Fibroblast of pulmonary artery (primary cell): ENCODE data around the gene CHD3.

ENCODE experiments used
- DNase-seq: peaks from one replicate; pipeline ENCODE4 v3.0.0-alpha.2; 2010; ENCODE audit warnings: low read depth
- H3K4me3 ChIP-seq: replicated peaks from 2 replicates; pipeline ENCODE4 v1.5.1; 2011; ENCODE audit warnings: low read depth, mild to moderate bottlenecking, control low read depth, low read length, moderate library complexity
- CTCF ChIP-seq: IDR thresholded peaks from 2 replicates; pipeline ENCODE4 v1.5.1; 2011; ENCODE audit warnings: mild to moderate bottlenecking, control low read depth, low read length, inconsistent platforms; ENCODE audit errors: missing control alignments

Gene CHD3

DNA sequence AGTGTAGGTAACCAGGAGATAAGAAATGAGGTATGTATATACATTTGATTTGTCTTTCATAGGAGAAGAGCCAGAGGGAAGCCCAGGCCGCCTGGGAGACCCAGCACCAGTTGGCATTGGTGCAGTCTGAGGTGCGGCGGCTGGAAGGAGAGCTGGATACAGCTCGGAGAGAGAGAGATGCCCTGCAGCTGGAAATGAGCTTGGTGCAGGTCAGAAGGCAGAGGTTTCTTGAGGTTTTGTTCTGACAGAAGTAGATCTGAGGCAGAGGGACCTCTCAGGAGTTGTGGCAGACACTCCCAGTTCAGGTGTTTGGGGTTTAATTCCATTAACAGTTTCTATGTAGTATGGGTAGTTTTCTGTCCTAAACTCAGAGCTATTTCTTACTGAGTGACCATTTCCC is 51.4 kb downstream of the CHD3 start:
- TF ChIP-seq CTCF: no peak
- H3K4me3 ChIP-seq: no peak overlapping the region
- no peak for DNase-seq

GRCh38 chr17:7940743-7941142 is 52.2 kb downstream of the CHD3 start:
- TF ChIP-seq CTCF: no peak
- no peak for DNase-seq
- H3K4me3 ChIP-seq: no peak overlapping the region

DNA sequence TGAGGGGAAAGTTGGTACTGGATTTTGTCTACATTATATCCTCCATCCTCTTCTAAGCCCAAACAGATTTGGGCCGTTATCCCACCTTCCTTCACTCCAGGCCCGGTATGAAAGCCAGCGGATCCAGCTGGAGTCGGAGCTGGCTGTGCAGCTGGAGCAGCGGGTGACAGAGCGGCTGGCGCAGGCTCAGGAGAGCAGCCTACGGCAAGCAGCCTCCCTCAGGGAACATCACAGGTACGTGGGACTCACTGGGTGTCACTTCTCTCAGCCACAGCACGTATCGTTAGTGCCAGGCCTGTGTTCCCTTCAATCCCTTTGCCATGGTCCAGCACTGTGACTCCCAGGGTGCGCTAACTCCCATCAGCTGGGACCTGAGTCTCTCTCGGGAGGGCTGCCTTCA is 54.7 kb downstream of the CHD3 start:
- TF ChIP-seq CTCF: no peak
- no peak overlapping the region for H3K4me3 ChIP-seq
- no peak for DNase-seq

DNA sequence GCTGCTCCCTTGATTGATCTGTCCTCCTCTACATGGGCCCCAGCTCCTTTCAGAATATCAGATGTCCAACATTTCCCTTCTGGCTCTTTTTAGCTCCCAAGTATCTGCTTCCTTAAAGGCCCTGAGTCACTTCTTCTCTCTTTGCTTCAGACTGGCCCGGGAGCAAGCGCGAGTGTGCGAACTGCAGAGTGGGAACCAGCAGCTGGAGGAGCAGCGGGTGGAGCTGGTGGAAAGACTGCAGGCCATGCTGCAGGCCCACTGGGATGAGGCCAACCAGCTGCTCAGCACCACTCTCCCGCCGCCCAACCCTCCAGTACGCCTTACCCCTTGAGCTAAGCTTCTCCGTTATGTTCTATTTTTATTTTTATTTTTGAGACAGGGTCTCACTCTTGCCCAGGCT is 55.7 kb downstream of the CHD3 start:
- no peak for TF ChIP-seq CTCF
- no peak overlapping the region for H3K4me3 ChIP-seq
- no peak for DNase-seq

- DNase-seq: no peak
- TF ChIP-seq CTCF: no peak
- H3K4me3 ChIP-seq: no peak overlapping the region
These were observed 57.1 kb downstream of the CHD3 start for GRCh38 chr17:7945651-7946050.

DNA sequence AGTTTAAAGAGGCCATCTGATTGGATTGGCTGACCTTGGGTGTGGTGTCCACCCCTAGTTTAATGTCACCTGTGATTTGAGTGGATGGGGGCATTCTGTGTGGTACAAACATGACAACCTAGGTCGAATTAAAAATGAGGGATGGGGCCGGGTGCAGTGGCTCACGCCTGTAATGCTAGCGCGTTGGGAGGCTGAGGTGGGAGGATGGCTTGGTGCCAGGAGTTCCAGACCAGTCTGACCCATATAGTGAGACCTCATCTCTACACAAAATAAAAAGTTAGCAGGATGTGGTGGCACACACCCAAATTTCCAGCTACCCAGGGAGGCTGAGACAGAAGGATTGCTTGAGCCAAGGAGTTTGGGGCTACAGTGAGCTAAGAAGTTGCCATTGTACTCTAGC is 57.9 kb downstream of the CHD3 start:
- no peak for TF ChIP-seq CTCF
- DNase-seq: no peak
- no peak overlapping the region for H3K4me3 ChIP-seq

- no peak for TF ChIP-seq CTCF
- peak; percentile 29 for DNase-seq
- H3K4me3 ChIP-seq: no peak overlapping the region
These were observed 59.1 kb downstream of the CHD3 start for GRCh38 chr17:7947651-7948050.
